ENCODE results near the gene SF3A2.

DNA sequence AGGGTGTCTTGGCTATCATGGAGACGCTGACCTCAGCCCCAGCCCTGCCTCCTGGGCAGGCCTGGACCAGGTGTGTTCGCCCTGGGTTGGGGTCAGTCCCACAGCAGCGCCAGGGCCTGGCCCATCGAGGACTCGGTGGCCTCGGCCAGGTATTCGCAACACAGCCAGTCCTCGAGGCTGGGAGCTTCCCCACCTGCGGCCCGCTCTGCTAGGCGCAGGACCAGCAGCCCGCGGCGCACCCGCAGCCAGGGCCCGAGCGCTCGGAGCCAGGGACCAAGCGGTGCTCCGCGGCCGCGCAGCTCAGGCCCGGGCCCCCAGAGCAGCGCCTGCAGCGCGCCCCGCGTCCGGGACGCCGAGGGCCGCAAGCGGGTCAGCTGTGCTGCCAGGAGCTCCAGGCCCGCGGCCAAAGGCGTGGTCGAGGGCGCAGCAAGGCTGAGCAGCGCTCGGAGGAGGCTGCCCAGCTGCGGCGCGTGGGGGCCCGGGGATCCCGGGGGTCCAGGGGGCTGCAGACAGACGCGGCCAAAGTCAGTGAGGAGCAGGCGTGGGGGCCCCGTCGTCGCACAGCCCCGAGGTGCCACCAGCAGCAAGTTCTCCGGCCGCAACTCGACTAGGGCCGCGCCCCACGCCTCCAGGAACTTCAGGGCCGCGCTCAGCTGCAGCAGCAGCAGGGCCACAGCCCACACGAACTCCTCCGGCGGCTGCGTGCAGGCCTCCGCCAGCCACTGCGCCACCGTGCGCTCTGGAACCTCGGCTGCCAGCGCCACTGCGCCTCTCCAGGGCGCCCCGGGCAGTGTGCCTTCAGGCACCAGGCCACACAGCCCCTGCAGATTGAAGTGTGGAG is 39.2 kb downstream of the SF3A2 start:
- TF ChIP-seq, protein P1, sequence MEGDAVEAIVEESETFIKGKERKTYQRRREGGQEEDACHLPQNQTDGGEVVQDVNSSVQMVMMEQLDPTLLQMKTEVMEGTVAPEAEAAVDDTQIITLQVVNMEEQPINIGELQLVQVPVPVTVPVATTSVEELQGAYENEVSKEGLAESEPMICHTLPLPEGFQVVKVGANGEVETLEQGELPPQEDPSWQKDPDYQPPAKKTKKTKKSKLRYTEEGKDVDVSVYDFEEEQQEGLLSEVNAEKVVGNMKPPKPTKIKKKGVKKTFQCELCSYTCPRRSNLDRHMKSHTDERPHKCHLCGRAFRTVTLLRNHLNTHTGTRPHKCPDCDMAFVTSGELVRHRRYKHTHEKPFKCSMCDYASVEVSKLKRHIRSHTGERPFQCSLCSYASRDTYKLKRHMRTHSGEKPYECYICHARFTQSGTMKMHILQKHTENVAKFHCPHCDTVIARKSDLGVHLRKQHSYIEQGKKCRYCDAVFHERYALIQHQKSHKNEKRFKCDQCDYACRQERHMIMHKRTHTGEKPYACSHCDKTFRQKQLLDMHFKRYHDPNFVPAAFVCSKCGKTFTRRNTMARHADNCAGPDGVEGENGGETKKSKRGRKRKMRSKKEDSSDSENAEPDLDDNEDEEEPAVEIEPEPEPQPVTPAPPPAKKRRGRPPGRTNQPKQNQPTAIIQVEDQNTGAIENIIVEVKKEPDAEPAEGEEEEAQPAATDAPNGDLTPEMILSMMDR (IDR thresholded peaks at IDR 0.05), result no peak
- TF ChIP-seq POLR2A (IDR thresholded peaks at IDR 0.05), result no peak
- TF ChIP-seq EP300 (IDR thresholded peaks at IDR 0.05), result no peak
